ACC112 (cell line): ENCODE measurements around the gene OCSTAMP.

Experiments
- H2AFZ ChIP-seq: fragments of 200-600 bp; sonication (generic); one replicate; pipeline ENCODE4 v1.6.0; 2017; ENCODE audit warnings: antibody characterized with exemption, low read length; ENCODE audit not compliant: unreplicated experiment
- H3K27ac ChIP-seq: fragments of 200-600 bp; sonication (generic); 2 replicates; pipeline ENCODE4 v1.5.1; 2014; ENCODE audit warnings: low read depth, mild to moderate bottlenecking, antibody characterized with exemption, low read length, moderate library complexity
- H3K27me3 ChIP-seq: fragments of 200-600 bp; sonication (generic); 2 replicates; pipeline ENCODE4 v1.6.1; 2014; ENCODE audit warnings: mild to moderate bottlenecking, antibody characterized with exemption, low read length, moderate library complexity, mixed read lengths; ENCODE audit not compliant: insufficient read depth
- H3K36me3 ChIP-seq: fragments of 200-600 bp; sonication (generic); 2 replicates; pipeline ENCODE4 v1.6.1; 2016; ENCODE audit warnings: mild to moderate bottlenecking, antibody characterized with exemption, low read length, moderate library complexity, mixed read lengths; ENCODE audit not compliant: insufficient read depth
- H3K4me1 ChIP-seq: fragments of 200-600 bp; sonication (generic); one replicate; pipeline ENCODE4 v1.6.1; 2016; ENCODE audit warnings: low read length, mixed read lengths; ENCODE audit not compliant: insufficient read depth, unreplicated experiment, control insufficient read depth
- H3K4me3 ChIP-seq: fragments of 200-600 bp; sonication (generic); 2 replicates; pipeline ENCODE4 v1.5.1; 2014; ENCODE audit warnings: mild to moderate bottlenecking, low read depth, low read length
- H3K79me2 ChIP-seq: fragments of 200-600 bp; sonication (generic); one replicate; pipeline ENCODE4 v1.6.0; 2016; ENCODE audit warnings: low read length; ENCODE audit not compliant: control insufficient read depth, unreplicated experiment, insufficient read depth

Gene OCSTAMP

GRCh38 chr20:46552460-46553420 lies 2.3 kb upstream of the OCSTAMP start:
- no peak overlapping the region for H3K4me3 ChIP-seq
- no peak overlapping the region for H3K27ac ChIP-seq
- no peak overlapping the region for H2AFZ ChIP-seq
- peaks cover 10% of the 10 kb centered on the region for H3K4me1 ChIP-seq
- no peaks in the 10 kb centered on the region for H3K79me2 ChIP-seq
- H3K27me3 ChIP-seq, result peaks cover 8% of the 10 kb centered on the region; the same call in 1 of the 2 replicates
- H3K36me3 ChIP-seq, result no peaks in the 10 kb centered on the region

DNA sequence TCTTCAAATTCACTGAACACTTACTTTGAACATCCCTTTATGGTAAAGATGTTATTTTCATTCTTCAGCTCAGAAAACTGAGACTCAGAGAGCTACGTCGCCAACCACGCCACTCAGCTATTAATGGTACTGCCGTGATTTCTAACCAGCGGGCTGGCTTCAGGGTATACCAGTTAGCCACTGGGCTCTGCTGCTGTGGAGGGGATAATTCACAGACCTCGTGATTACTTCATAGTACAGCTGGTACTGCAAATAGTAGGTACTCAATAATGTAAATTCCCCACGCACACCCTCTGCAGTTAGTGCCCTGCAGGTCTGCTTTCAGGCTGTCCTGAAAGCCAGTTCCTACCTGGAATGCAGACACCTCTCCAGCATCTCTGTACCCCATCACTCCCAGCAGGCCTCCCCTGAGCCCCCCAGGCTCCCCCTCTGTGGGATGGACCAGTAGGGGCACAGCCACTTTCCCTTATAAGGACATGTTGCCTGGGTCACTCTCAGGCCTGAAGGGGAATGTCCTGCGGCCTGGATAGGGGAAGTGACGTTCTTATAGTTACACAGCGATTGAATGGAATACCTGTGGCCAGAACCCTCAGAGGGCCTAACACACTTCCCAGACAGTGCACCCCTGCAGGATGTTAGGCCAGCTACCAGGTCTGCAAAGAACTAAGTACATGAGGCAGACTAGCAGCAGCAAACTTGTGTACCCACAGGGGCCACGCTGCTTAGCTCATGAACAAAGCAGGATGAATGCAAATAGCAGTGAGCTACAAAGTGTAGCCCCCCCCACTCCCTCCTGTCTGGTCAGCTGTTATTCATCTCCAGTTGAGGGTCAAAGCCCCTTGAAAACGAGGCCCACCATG lies 1.3 kb upstream of the OCSTAMP start:
- Histone ChIP-seq H3K36me3 (no peaks in the 10 kb centered on the region), H3K27me3 (peaks cover 12% of the 10 kb centered on the region), H3K27ac (no peak overlapping the region), H3K4me3 (no peak overlapping the region), H3K79me2 (no peaks in the 10 kb centered on the region), H3K4me1 (peaks cover under 1% of the 10 kb centered on the region), H2AFZ (no peak overlapping the region)

DNA sequence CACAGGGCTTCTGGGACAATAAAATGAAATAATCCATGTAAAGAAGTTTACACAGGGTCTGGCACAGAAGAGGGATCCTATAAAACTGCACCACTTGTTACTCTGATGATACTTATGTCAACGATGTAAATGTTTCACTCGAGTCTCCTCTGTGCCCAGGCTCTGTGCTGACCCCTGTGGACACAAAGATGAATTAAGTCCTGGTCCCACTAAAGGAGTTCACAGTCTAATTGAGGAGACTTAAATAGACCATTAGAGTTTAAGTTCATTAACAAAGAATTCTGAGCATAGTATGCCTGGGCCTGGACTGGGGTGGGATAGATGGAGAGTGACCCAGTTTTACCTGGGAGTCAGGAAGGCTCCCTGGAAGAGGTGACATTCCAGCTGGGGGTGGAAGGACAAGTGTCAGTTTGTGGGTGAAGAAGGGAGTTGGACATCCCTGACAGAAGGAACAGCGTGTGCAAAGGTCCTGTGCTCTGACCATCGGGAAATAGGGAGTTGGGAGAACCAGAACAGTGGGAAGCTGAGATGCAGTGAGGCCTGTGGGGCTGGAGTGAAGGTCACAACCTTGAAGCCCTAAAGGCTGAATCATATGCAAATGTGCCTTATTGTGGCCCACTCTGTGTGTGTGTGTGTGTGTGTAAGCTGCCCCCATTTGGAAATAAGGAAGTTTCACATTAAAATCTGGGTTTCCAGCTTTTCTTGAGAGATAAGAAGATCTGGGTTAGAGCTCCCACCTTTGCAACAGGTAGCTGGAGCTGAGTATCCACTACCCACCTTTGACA lies 1.1 kb downstream of the OCSTAMP start:
- no peaks in the 10 kb centered on the region for H3K79me2 ChIP-seq
- H3K4me1 ChIP-seq, result peaks cover 4% of the 10 kb centered on the region
- no peak overlapping the region for H3K4me3 ChIP-seq
- H3K27ac ChIP-seq, result no peak overlapping the region
- H3K36me3 ChIP-seq, result no peaks in the 10 kb centered on the region
- H2AFZ ChIP-seq, result no peak overlapping the region
- H3K27me3 ChIP-seq, result peaks cover 12% of the 10 kb centered on the region

GRCh38 chr20:46548688-46549087 lies 1.8 kb downstream of the OCSTAMP start:
- H3K4me1 ChIP-seq, result peaks cover 4% of the 10 kb centered on the region

GRCh38 chr20:46547995-46548394 lies 2.5 kb downstream of the OCSTAMP start:
- H3K79me2 ChIP-seq, result no peaks in the 10 kb centered on the region
- H3K27me3 ChIP-seq, result peaks cover 14% of the 10 kb centered on the region
- no peak overlapping the region for H3K27ac ChIP-seq
- H3K36me3 ChIP-seq, result no peaks in the 10 kb centered on the region
- H3K4me3 ChIP-seq, result no peak overlapping the region
- peaks cover 4% of the 10 kb centered on the region for H3K4me1 ChIP-seq
- H2AFZ ChIP-seq, result no peak overlapping the region

More at GRCh38 chr20:46548688-46549087, 1.8 kb downstream of the OCSTAMP start:
- Histone ChIP-seq H2AFZ (no peak overlapping the region), H3K79me2 (no peaks in the 10 kb centered on the region), H3K4me3 (no peak overlapping the region), H3K27me3 (peaks cover 12% of the 10 kb centered on the region), H3K36me3 (no peaks in the 10 kb centered on the region), H3K27ac (no peak overlapping the region)

GRCh38 chr20:46546936-46547335 lies 3.5 kb downstream of the OCSTAMP start:
- no peaks in the 10 kb centered on the region for H3K79me2 ChIP-seq
- H3K4me1 ChIP-seq, result peaks cover 4% of the 10 kb centered on the region
- H3K36me3 ChIP-seq, result no peaks in the 10 kb centered on the region
- no peak overlapping the region for H3K27ac ChIP-seq
- H2AFZ ChIP-seq, result no peak overlapping the region
- no peak overlapping the region for H3K4me3 ChIP-seq
- peaks cover 22% of the 10 kb centered on the region for H3K27me3 ChIP-seq

GRCh38 chr20:46546298-46546697 lies 4.2 kb downstream of the OCSTAMP start:
- Histone ChIP-seq H3K4me3 (no peak overlapping the region), H3K4me1 (peaks cover 4% of the 10 kb centered on the region), H3K27me3 (peaks cover 29% of the 10 kb centered on the region), H3K27ac (no peak overlapping the region), H3K36me3 (no peaks in the 10 kb centered on the region), H2AFZ (no peak overlapping the region), H3K79me2 (no peaks in the 10 kb centered on the region)

GRCh38 chr20:46545827-46546138 lies 4.7 kb downstream of the OCSTAMP start:
- H3K79me2 ChIP-seq, result no peaks in the 10 kb centered on the region
- no peak overlapping the region for H3K4me3 ChIP-seq
- no peak overlapping the region for H2AFZ ChIP-seq
- no peaks in the 10 kb centered on the region for H3K36me3 ChIP-seq
- peaks cover 4% of the 10 kb centered on the region for H3K4me1 ChIP-seq
- peaks cover 34% of the 10 kb centered on the region for H3K27me3 ChIP-seq
- no peak overlapping the region for H3K27ac ChIP-seq

GRCh38 chr20:46545077-46545826 lies 5.2 kb downstream of the OCSTAMP start:
- Histone ChIP-seq H3K36me3 (no peaks in the 10 kb centered on the region), H3K27me3 (peaks cover 39% of the 10 kb centered on the region), H3K27ac (no peak overlapping the region), H3K4me1 (peaks cover 4% of the 10 kb centered on the region), H3K4me3 (no peak overlapping the region), H2AFZ (no peak overlapping the region), H3K79me2 (no peaks in the 10 kb centered on the region)

DNA sequence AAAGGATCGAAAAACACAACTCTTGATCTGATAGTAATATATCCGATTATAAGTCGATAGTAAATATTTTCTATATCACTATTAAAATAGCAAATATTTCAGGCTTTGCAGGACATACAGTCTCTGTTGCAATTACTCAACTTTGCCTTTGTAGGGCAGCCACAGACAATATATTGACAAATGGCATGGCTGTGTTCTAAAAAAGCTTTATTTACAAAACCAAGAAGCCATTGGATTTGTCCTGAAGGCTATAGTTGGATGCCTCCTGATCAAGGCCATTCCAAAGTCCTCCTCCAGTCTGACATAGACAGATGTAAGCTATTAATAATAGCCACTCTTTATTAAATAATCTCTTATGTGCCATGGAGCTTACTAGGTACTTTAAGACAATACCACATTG lies 5.9 kb downstream of the OCSTAMP start:
- Histone ChIP-seq H2AFZ (no peak overlapping the region), H3K27me3 (peaks cover 46% of the 10 kb centered on the region), H3K36me3 (no peaks in the 10 kb centered on the region), H3K27ac (no peak overlapping the region), H3K79me2 (no peaks in the 10 kb centered on the region), H3K4me3 (no peak overlapping the region), H3K4me1 (peaks cover 4% of the 10 kb centered on the region)
